Osteocyte (in vitro differentiated cells): ENCODE results near the gene BEND6. TPM values are rescaled to one million over a fixed set of nuclear protein-coding genes. Genes with fewer than 3 reads are reported as not detected.
A peak's percentile ranks its signal among the peaks of the same experiment; 100 is the strongest.

ENCODE experiments used
- DNase-seq: peaks from one replicate; pipeline ENCODE4 v3.0.0; 2021; ENCODE audit warnings: mixed read lengths; ENCODE audit not compliant: unreplicated experiment; ENCODE audit errors: extremely low spot score
- H3K27ac Mint-ChIP-seq: one replicate; pipeline ENCODE4 v1.8.0; 2021; ENCODE audit warnings: mild to moderate bottlenecking, mixed read lengths; ENCODE audit not compliant: unreplicated experiment
- H3K27me3 Mint-ChIP-seq: one replicate; pipeline ENCODE4 v1.8.0; 2021; ENCODE audit warnings: mixed read lengths; ENCODE audit not compliant: unreplicated experiment
- H3K36me3 Mint-ChIP-seq: one replicate; pipeline ENCODE4 v1.8.0; 2021; ENCODE audit warnings: mixed read lengths; ENCODE audit not compliant: unreplicated experiment
- H3K4me1 Mint-ChIP-seq: one replicate; pipeline ENCODE4 v1.8.0; 2021; ENCODE audit warnings: mixed read lengths; ENCODE audit not compliant: unreplicated experiment
- H3K4me3 Mint-ChIP-seq: one replicate; pipeline ENCODE4 v1.8.0; 2021; ENCODE audit warnings: mild to moderate bottlenecking, moderate library complexity, mixed read lengths; ENCODE audit not compliant: unreplicated experiment
- H3K9me3 Mint-ChIP-seq: one replicate; pipeline ENCODE4 v1.8.0; 2021; ENCODE audit warnings: mixed read lengths; ENCODE audit not compliant: unreplicated experiment
- total RNA-seq: library from RNA; stranded (reverse); gene quantifications from 2 replicates; pipeline ENCODE4 v1.2.1, GENCODE V29; 2021
- TF ChIP-seq, protein P1 (sequence below): fragments of 200-600 bp; sonication (generic); IDR thresholded peaks from 2 replicates; pipeline ENCODE4 v1.5.0; 2021; ENCODE audit warnings: antibody characterized with exemption, mild to moderate bottlenecking, moderate library complexity

BEND6 gene
- total RNA-seq, 1 donor from 2014 or later, result 7.0 TPM

DNA sequence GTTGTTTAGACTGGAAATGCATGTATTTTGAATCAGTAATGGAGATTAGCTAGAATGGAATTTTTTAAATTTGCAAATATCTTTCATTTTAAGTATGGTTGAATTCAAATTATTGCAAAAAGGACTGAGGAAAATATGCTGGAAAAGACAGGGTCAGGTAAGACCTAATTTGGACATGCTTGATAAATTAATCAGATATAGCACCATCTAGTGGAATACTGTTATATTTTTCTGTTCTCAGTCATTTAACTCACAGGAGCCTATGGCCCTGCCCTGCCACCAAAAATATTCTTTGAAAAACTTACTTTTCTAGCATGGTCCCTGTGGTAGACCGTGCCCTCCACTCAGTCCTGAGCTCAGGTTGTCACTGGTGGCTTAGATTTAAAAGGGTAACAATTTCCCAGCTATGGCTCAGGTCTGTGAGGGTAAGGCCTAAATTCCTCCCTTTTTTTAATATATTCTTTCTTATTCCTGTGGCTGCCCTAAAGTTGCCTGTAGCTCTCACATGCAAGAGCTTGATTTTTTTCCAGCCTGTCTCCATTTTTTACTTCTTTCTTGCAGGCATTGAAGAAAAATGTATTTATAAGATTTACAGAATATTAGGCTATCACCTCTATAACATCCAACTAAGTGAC lies 66.3 kb downstream of the BEND6 start:
- TF ChIP-seq, protein P1, sequence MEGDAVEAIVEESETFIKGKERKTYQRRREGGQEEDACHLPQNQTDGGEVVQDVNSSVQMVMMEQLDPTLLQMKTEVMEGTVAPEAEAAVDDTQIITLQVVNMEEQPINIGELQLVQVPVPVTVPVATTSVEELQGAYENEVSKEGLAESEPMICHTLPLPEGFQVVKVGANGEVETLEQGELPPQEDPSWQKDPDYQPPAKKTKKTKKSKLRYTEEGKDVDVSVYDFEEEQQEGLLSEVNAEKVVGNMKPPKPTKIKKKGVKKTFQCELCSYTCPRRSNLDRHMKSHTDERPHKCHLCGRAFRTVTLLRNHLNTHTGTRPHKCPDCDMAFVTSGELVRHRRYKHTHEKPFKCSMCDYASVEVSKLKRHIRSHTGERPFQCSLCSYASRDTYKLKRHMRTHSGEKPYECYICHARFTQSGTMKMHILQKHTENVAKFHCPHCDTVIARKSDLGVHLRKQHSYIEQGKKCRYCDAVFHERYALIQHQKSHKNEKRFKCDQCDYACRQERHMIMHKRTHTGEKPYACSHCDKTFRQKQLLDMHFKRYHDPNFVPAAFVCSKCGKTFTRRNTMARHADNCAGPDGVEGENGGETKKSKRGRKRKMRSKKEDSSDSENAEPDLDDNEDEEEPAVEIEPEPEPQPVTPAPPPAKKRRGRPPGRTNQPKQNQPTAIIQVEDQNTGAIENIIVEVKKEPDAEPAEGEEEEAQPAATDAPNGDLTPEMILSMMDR, result peak; percentile 67
- no peak overlapping the region for H3K4me3 Mint-ChIP-seq
- H3K27ac Mint-ChIP-seq, result no peak overlapping the region
- H3K36me3 Mint-ChIP-seq, result peaks cover 18% of the 10 kb centered on the region
- no peak for DNase-seq
- H3K9me3 Mint-ChIP-seq, result peaks cover 22% of the 10 kb centered on the region
- H3K4me1 Mint-ChIP-seq, result no peaks in the 10 kb centered on the region
- no peaks in the 10 kb centered on the region for H3K27me3 Mint-ChIP-seq

DNA sequence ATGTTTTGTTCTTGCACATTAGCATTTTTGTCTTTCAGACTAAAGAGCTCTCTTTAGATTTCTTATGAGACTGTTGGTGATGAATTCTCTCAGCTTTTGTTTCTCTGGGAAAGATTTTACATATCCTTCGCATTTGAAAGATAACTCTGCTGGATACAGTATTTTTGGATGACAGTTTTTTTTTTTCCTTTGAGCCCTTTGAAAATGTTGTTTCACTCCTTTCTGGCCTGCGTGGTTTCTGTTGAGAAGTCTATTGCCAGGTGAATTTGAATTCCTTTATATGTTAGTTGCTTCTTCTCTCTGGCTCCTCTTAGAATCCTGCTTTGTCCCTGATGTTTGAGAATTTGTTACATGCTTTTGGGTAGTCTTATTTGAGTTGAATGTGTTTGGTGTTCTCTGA lies 69.4 kb downstream of the BEND6 start:
- Mint-ChIP-seq H3K27me3 (no peaks in the 10 kb centered on the region), H3K4me3 (no peak overlapping the region), H3K36me3 (peaks cover 19% of the 10 kb centered on the region), H3K9me3 (peaks cover 22% of the 10 kb centered on the region), H3K27ac (no peak overlapping the region), H3K4me1 (no peaks in the 10 kb centered on the region)
- DNase-seq, result no peak
- TF ChIP-seq, protein P1, result no peak

DNA sequence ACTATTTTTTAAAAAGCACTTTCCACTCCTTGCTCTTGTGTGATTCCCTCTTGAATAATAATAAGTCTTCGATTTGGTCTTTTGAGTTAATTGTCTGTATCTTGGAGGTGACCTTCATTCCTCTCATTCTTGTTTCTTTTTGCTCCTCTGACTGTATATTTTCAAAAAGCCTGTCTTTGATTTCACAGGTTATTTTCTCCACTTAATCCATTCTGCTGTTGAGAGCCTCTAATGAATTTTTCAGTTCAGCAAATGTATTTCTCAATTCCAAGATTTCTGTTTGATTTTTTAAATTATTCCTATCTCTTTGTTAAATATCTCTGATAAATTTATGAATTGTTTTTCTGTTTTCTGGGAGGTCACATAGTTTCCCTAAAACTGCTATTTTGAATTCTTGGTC lies 69.9 kb downstream of the BEND6 start:
- no peaks in the 10 kb centered on the region for H3K27me3 Mint-ChIP-seq
- DNase-seq, result no peak
- TF ChIP-seq, protein P1, result no peak
- no peak overlapping the region for H3K4me3 Mint-ChIP-seq
- peaks cover 21% of the 10 kb centered on the region for H3K36me3 Mint-ChIP-seq
- H3K27ac Mint-ChIP-seq, result no peak overlapping the region
- peaks cover 22% of the 10 kb centered on the region for H3K9me3 Mint-ChIP-seq
- no peaks in the 10 kb centered on the region for H3K4me1 Mint-ChIP-seq

DNA sequence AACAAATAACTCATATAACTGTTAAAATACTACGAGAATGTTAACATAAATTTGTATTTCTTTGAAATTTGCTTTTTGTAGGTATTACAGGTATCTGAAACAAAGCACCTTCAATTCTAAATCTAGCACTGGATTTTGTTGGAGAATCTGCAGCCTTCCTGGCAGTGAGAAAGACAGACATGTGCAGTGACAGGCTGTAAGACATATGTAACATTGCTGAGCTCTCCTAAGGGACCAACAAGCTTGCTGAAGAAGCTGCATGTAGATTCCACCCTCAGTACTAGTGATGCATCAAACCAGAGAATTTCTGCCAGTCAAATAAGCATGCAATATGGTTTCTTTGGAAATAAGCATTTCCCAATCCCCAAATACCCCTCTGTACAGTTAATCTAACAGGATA lies 71.1 kb downstream of the BEND6 start:
- Mint-ChIP-seq H3K4me1 (no peaks in the 10 kb centered on the region), H3K36me3 (peaks cover 21% of the 10 kb centered on the region), H3K27ac (no peak overlapping the region), H3K9me3 (peaks cover 22% of the 10 kb centered on the region), H3K27me3 (no peaks in the 10 kb centered on the region), H3K4me3 (no peak overlapping the region)
- no peak for DNase-seq
- TF ChIP-seq, protein P1, result no peak

DNA sequence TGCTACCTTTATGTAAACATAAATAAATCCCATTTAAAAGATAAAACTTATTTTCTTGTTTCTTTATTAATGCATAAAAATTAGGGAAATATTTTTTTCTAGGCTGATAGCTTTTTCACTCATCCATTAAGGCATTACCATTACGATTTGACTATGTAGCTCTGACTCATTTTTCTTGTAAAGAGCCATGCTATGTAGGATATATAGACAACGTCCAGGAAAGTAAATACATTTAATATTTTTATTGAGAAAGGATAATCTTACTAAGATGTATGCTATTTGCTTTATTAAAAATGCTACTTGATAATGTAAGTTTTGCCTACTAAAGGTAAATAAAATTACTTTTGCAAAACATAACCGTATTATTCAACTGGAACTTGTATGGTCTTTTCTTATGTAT lies 72.4 kb downstream of the BEND6 start:
- no peak for DNase-seq
- Mint-ChIP-seq H3K4me3 (no peak overlapping the region), H3K4me1 (peaks cover 4% of the 10 kb centered on the region), H3K27ac (no peak overlapping the region), H3K36me3 (peaks cover 21% of the 10 kb centered on the region), H3K27me3 (no peaks in the 10 kb centered on the region), H3K9me3 (peaks cover 22% of the 10 kb centered on the region)
- TF ChIP-seq, protein P1, result no peak
